GM12878 (cell line): ENCODE measurements around the gene ASCC3. TPM values are rescaled to one million over a fixed set of nuclear protein-coding genes. Genes with fewer than 3 reads are reported as not detected.

ENCODE experiments used
- ATAC-seq: fragments of 200-7000 bp; cut with Tn5 transposase; 3 replicates; pipeline ENCODE4 v1.9.1; 2020; ENCODE audit warnings: mild to moderate bottlenecking, moderate library complexity
- BruUV-seq: library from RNA; stranded (reverse); fragments of 400-500 nt; replicated peaks from 2 replicates; lab custom pipeline; 2021; lab: Mats Ljungman, UMichigan
- CTCF ChIA-PET: fragments of 300-600 bp; sonication (Branson Sonifier 250); formaldehyde crosslinking; extraction: SDS; loops from one replicate; lab custom pipeline; 2021; ENCODE audit warnings: inconsistent platforms; lab: Yijun Ruan, JAX
- POLR2A ChIA-PET: fragments of 350-600 bp; formaldehyde crosslinking; extraction: SDS; loops from one replicate; lab custom pipeline; 2021; ENCODE audit warnings: inconsistent platforms; lab: Charles Lee
- RAD21 ChIA-PET: fragments of 300-600 bp; sonication (Branson Sonifier 250); formaldehyde crosslinking; loops from one replicate; lab custom pipeline; 2023; ENCODE audit warnings: antibody characterized with exemption; ENCODE audit not compliant: unreplicated experiment; lab: Charles Lee
- SMC1A ChIA-PET: fragments of 300-600 bp; sonication (Branson Sonifier 250); formaldehyde crosslinking; loops from one replicate; lab custom pipeline; 2023; ENCODE audit not compliant: unreplicated experiment, uncharacterized antibody; lab: Charles Lee
- DNase-seq: peaks from one replicate; pipeline ENCODE4 v3.0.0-alpha.2; 2011; ENCODE audit warnings: low read depth, low spot score
- FAIRE-seq: peaks from 3 replicates; lab custom pipeline; 2011; peaks lifted over from hg19 to GRCh38; lab: Jason Lieb, UNC
- H2AFZ ChIP-seq: 2 replicates; pipeline ENCODE4 v1.6.0; 2011; ENCODE audit warnings: low read depth, low read length, control low read depth; ENCODE audit not compliant: control insufficient read depth
- H3K27ac ChIP-seq: 2 replicates; pipeline ENCODE4 v1.5.1; 2011; ENCODE audit warnings: control low read depth; ENCODE audit not compliant: control insufficient read depth, insufficient read depth
- H3K27me3 ChIP-seq, 2 experiments: replicated peaks in 1 of 2; 2 replicates each; pipeline versions ENCODE4 v1.6.0 to v1.6.1; 2011; ENCODE audit warnings: low read length in 1 of 2; ENCODE audit not compliant: control insufficient read depth in 2 of 2, insufficient read depth in 2 of 2
- H3K36me3 ChIP-seq, 2 experiments: 2 replicates each; pipeline ENCODE4 v1.5.1; 2011; ENCODE audit warnings: low read length in 1 of 2; ENCODE audit not compliant: control insufficient read depth in 2 of 2, insufficient read depth in 2 of 2
- H3K4me1 ChIP-seq: 2 replicates; pipeline ENCODE4 v1.6.1; 2011; ENCODE audit warnings: mild to moderate bottlenecking, low read length, moderate library complexity, mixed read lengths; ENCODE audit not compliant: control insufficient read depth, insufficient read depth
- H3K4me2 ChIP-seq: 2 replicates; pipeline ENCODE4 v1.6.0; 2011; ENCODE audit warnings: control low read depth; ENCODE audit not compliant: control insufficient read depth, insufficient read depth
- H3K4me3 ChIP-seq: fragments of 200-600 bp; sonication (generic); 2 replicates; pipeline ENCODE4 v1.5.1; 2016
- H3K79me2 ChIP-seq: 2 replicates; pipeline ENCODE4 v1.6.0; 2011; ENCODE audit warnings: low read length; ENCODE audit not compliant: control insufficient read depth, insufficient read depth
- H3K9ac ChIP-seq: 2 replicates; pipeline ENCODE4 v1.8.0; 2011; ENCODE audit warnings: low read length, control low read depth, mixed read lengths; ENCODE audit not compliant: control insufficient read depth, insufficient read depth
- H3K9me3 ChIP-seq: replicated peaks from 3 replicates; pipeline ENCODE4 v1.5.1; 2011; ENCODE audit warnings: mild to moderate bottlenecking, low read length; ENCODE audit not compliant: control insufficient read depth, insufficient read depth
- H4K20me1 ChIP-seq: 2 replicates; pipeline ENCODE4 v1.6.0; 2011; ENCODE audit not compliant: control insufficient read depth, insufficient read depth
- ATF2 ChIP-seq: IDR thresholded peaks from 2 replicates; pipeline ENCODE4 v1.6.1; 2012; ENCODE audit warnings: low read length, inconsistent platforms
- ATF3 ChIP-seq: IDR thresholded peaks from 2 replicates; pipeline ENCODE4 v1.6.1; 2011; ENCODE audit warnings: low read depth, mild to moderate bottlenecking, low read length, moderate library complexity, borderline replicate concordance; ENCODE audit errors: extremely low read depth
- CHD4 ChIP-seq: fragments of 200-600 bp; sonication (generic); IDR thresholded peaks from 2 replicates; pipeline ENCODE4 v1.6.1; 2016; ENCODE audit warnings: mild to moderate bottlenecking
- FOS ChIP-seq: IDR thresholded peaks from 3 replicates; pipeline ENCODE4 v1.6.1; 2011; ENCODE audit warnings: borderline replicate concordance; ENCODE audit not compliant: insufficient read length; ENCODE audit errors: extremely low read depth
- HDAC2 ChIP-seq: fragments of 200-600 bp; sonication (generic); IDR thresholded peaks from 2 replicates; pipeline ENCODE4 v1.6.1; 2017
- HDGF ChIP-seq: fragments of 450-650 bp; IDR thresholded peaks from 2 replicates; pipeline ENCODE4 v1.6.1; 2016; ENCODE audit warnings: antibody characterized with exemption
- IKZF1 ChIP-seq: fragments of 450-650 bp; conservative IDR thresholded peaks from 2 replicates; pipeline ENCODE4 v1.6.1; 2017; ENCODE audit warnings: antibody characterized with exemption, mild to moderate bottlenecking
- NBN ChIP-seq: fragments of 450-650 bp; IDR thresholded peaks from 2 replicates; pipeline ENCODE4 v1.6.1; 2016
- RFX5 ChIP-seq: IDR thresholded peaks from 2 replicates; pipeline ENCODE4 v1.6.1; 2011; ENCODE audit warnings: low read depth, low read length, improper control_type of control experiment
- STAT1 ChIP-seq: fragments of 450-650 bp; conservative IDR thresholded peaks from 2 replicates; pipeline ENCODE4 v1.6.1; 2014; ENCODE audit warnings: antibody characterized with exemption, mild to moderate bottlenecking
- SUZ12 ChIP-seq: fragments of 200-600 bp; sonication (generic); IDR thresholded peaks from one replicate; pipeline ENCODE4 v1.6.1; 2018; ENCODE audit warnings: antibody characterized with exemption, mild to moderate bottlenecking; ENCODE audit not compliant: unreplicated experiment
- ZSCAN29 ChIP-seq: fragments of 450-650 bp; IDR thresholded peaks from 2 replicates; pipeline ENCODE4 v1.6.1; 2017; ENCODE audit warnings: mild to moderate bottlenecking, moderate library complexity
- WGBS: methylation state at CpG from one replicate; pipeline ENCODE4 v1.1.6; 2016; ENCODE audit warnings: low lambda C conversion rate; ENCODE audit not compliant: insufficient replicate concordance, insufficient coverage; ENCODE audit errors: missing lambda C conversion rate; 5-methylcytosine and 5-hydroxymethylcytosine counted together
- in situ Hi-C: fragments of 300-500 bp; cut with MboI; formaldehyde crosslinking; loops from 9 replicates; pipeline ENCODE4 v1.14.3; 2018; ENCODE audit warnings: mixed read lengths
- intact Hi-C: fragments of 100-400 bp; cut with micrococcal nuclease; formaldehyde crosslinking; loops from one replicate; pipeline ENCODE4 v1.14.2; 2022; ENCODE audit not compliant: unreplicated experiment
- polyA plus RNA-seq, 11 experiments: library from polyadenylated mRNA; depleted of rRNA in 4 of 11; unstranded in 6 of 11; stranded (reverse) in 5 of 11; fragments of >200 nt; fragmentation: Nextera tagmentation in 4 of 11; fragmentation: Illumina TruSeq in 1 of 11; extraction: Ambion mirVana in 4 of 11; extraction: Trizol in 1 of 11; gene quantifications; 1 replicate in 1 of 11; 2 replicates in 10 of 11; pipeline versions ENCODE4 v1.2.1 to v1.2.3, GENCODE V29; 2011 to 2016; ENCODE audit warnings: inconsistent platforms in 2 of 11, missing spikeins in 2 of 11, low read depth in 1 of 11
- total RNA-seq, 4 experiments: library from RNA; depleted of rRNA in 3 of 4; stranded (reverse); fragments of >200 nt in 3 of 4; fragmentation: Illumina TruSeq in 1 of 4; extraction: Trizol in 1 of 4; gene quantifications; 2 replicates each; pipeline versions ENCODE4 v1.2.1 to v1.2.3, GENCODE V29; 2013 to 2021

Gene ASCC3
- total and polyA plus RNA-seq, 10 of the 15 experiments (the other 5 are each of a cell fraction or from before 2014, with no cell fraction given), result 19.9 to 76.2 (median 55.9) TPM

GRCh38 chr6:100693249-100693927, 187.7 kb downstream of the ASCC3 start:
- Histone ChIP-seq H3K27me3 (no peaks in the 10 kb centered on the region), H3K27ac (no peak overlapping the region), H3K79me2 (no peaks in the 10 kb centered on the region), H3K9me3 (no peaks in the 10 kb centered on the region), H3K9ac (no peak overlapping the region), H2AFZ (no peak overlapping the region), H3K4me2 (no peak overlapping the region), H3K4me3 (no peak overlapping the region), H3K36me3 (no peaks in the 10 kb centered on the region), H4K20me1 (no peaks in the 10 kb centered on the region), H3K4me1 (no peaks in the 10 kb centered on the region)
- ChIA-PET RAD21 (no interaction called here), SMC1A (interaction anchor here (0.6 kb wide), 2 partner anchors 17 to 172 kb away, joined by 3 read pairs; no protein-coding TSS in a partner anchor), POLR2A (no interaction called here), CTCF (interaction anchor here (1.2 to 1.6 kb wide), 3 partner anchors 9 to 29 kb away, joined by 3 read pairs; no protein-coding TSS in a partner anchor)
- intact Hi-C loops (no loop called here), in situ Hi-C loops (no loop called here)
- no peak for DNase-seq
- WGBS, result 85% methylated on average over 1 of the region's 1 CpG
- TF ChIP-seq SUZ12 (no peak), CHD4 (no peak), ZSCAN29 (no peak), STAT1 (no peak), FOS (no peak), ATF3 (no peak), IKZF1 (no peak), RFX5 (no peak), HDGF (no peak), ATF2 (no peak), HDAC2 (no peak), NBN (no peak)
- BruUV-seq, result no TSS peak
- ATAC-seq, result no peak; the same call in 2 of the 3 replicates
- no peak for FAIRE-seq
